EL (cell line): ENCODE data around the gene FAM72A.
"Not testable (repeated sequence)": the region's sequence is repeated elsewhere in the genome, so short reads cannot be mapped to it uniquely, and the experiment has no call there.

Experiments used
- DNase-seq: peaks from one replicate; pipeline ENCODE4 v3.0.0-alpha.2; 2016

FAM72A gene

DNA sequence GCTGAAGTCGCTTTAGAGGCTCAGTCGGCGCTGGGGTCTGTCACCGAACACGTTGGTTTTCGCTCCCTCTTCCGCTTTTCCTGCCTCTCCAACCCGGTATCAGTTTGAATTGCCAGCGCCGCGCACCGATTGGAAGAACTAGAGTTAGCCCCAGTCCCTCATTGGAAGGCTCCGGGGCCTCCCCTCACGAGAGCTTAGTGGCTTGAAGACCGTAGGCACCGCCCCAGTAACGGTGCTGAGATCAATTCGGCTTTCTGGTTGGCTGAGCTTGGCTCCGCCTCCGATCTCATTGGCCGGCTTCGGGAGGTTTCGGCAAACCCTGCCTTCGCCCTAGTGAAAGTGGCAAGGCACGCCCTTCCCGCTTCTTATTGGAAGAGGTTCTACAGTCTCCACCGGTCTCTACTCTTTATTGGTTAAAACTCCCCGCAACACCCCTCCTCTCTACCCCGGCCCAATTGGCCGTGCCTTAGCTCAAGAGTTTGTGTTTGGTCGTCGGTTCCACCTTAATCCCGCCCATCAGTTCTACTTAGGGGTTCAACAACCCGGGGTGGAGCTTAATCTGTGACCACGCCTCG is at the start of gene FAM72A:
FAM72A (minus strand) TSS at position 51 of the 575 bp plus-strand sequence. CDS start 814 bp downstream, outside the sequence.
- peak; percentile 100 for DNase-seq

DNA sequence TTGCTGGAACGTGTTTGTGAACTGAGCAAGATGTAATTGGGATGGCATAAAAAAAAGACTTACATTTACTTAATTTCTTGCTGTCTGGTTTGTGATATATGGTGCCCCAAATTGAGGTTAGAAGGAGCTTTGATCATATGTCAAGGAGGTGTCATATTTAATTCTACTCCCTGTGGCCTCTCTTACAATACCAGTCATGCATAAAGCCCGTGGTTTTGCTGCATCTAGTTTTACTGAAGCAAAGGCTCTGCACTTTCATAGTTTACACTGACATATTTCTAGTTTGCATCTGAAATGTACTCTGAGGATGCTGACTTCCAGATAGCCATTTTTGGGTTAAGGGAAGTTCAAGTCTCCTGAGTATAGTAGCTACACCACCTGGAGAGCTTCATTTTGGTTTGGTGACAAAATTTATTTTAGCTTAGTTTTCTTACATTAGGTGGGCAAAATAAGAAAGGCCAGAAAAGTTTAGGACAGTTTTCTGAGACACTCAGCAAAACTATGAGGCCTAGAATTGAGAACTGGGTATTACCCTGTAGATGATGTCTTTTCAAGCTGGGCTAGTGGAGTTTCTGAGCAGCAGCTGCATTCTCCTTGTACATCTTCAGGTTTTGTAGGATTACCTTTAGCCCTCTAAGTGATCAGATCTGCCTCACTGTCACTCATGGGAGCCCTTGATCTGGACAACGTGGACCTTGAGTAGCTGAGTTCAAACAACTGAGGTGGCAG is 48.5 kb upstream of the FAM72A start:
- DNase-seq = not testable (repeated sequence)

- DNase-seq = not testable (repeated sequence)
These were observed 43.7 kb upstream of the FAM72A start for GRCh38 chr1:206246129-206246886.

- DNase-seq = not testable (repeated sequence)
These were observed 42.8 kb upstream of the FAM72A start for GRCh38 chr1:206245479-206245878.

DNA sequence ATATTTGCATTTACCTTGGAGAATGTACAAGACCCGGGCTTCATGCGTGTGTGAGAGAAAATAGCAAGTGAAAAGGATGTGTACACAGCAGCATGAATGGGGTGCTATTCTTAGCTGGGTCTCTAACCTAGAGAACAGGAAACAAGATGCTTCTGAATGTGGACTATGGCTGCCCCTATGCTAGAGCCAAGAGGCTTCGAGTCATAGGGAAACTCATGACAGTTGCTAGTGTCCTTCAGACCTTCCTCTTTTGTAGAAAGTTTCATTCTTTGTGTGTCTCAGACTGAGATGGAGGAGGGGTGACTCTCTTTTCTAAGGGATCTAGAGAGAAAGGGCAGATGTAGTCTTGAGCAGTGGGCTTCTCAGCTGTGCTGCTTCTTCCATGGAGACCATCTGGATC is 40.7 kb upstream of the FAM72A start:
- DNase-seq = not testable (repeated sequence)

GRCh38 chr1:206240288-206240687 is 37.6 kb upstream of the FAM72A start:
- peak; percentile 1 for DNase-seq

- not testable (repeated sequence) for DNase-seq
These were observed 32.6 kb upstream of the FAM72A start for GRCh38 chr1:206235190-206235589.

DNA sequence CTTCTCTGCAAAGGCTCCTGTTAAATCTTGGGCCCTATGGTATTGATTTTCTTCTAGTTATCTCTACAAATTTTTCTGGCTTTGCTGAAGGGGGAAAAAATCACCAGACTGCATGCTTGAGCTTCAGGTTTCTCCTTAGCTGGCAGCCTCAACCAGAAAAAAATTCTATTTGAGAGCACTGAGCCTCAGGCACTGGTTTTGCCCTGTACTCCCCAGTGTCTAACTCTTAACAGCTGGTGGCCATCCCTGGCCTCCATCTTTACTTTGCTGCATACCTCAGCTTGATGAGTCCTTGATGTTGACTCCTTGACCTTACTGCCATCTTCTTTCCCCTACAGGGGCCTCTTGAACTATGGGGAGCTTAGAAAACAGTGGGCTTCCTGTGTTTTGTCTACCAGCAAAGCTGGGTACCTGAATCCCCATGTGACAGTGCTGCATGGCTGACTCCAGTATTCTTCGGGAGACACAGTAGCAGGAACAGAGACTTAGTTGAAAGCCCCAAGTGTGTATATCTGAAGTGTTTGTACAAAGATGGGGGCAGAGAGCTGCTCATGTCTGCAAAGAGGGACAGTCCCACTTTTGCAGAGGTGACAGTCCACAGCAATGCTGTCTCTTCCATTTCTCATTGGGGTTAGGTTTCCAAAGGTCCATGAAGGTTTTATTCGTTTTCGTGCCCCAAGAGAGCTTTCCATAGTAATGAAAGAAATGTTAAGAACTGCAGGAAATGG is 31.7 kb upstream of the FAM72A start:
- not testable (repeated sequence) for DNase-seq

DNA sequence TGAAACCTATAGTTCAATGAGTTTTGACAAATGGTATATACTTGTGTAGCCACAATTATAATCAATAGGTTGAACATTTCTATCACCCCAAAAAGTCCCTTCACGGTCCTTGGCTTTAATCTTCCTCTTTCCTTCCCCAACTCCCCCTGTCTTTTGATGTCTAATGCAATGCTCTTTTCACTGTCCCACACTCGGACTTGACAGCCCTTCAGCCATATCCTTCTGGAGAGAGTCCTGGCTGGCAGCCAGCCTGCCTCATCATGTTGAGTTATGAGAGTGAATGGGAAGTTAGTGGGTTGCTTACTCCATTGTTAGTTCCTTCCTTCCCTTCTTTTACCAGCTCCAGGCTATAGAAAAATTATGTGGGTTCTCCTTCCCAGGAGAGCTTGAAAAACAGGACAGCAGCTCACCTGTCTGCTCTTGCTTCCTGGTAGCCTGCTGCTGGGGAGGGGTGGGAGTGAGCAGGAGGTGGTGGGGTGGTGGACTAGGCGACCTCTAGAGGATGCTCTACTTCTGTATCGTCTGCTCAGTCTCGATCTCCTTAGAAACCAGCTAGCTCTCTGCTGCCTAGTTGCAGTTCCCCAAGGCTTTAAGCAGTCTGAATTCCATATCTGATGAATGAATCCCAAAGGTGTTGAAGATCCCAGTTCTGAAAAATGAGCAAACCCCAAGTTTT is 30.5 kb upstream of the FAM72A start:
- DNase-seq = not testable (repeated sequence)

- not testable (repeated sequence) for DNase-seq
These were observed 29.4 kb upstream of the FAM72A start for GRCh38 chr1:206231989-206232388.

GRCh38 chr1:206229286-206229685 is 26.6 kb upstream of the FAM72A start:
- DNase-seq = not testable (repeated sequence)

DNA sequence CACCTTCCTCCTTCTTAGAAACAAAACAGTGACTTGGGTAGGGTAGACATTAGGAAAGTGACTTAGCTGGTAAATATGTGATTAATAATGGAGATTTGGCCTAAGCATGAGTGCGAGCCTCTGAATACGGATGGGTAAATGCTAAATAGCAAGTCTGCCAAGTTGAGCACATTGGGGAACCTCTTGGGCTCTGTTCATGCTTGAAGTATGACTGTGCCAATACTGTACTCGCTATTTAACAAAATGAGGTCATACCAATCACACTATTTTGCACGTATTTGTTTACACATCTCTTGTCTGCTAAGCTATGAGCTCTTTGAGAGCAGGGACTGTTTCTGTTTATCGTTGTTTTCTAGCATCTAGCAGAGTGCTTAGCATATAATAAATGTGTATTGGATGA is 24.2 kb upstream of the FAM72A start:
- DNase-seq = not testable (repeated sequence)

DNA sequence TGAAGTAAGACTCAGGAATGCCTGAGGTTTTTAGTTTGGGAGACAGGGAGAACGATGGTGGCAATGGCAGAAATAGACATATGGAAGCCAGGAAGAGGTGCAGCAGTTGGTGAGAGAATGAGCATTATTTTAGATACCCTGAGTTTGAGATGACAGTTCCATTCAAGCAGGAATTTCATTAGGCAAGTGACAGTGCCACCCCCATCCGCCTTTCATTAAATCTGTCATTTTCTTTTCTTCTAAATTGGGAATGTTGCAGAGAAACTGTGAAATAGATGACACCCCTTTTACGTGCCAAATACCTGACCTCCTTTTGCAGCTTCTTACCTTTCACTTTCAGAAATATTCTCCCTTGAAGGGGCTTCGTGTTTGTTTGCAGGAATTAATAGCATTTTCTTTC is 22.7 kb upstream of the FAM72A start:
- not testable (repeated sequence) for DNase-seq

- DNase-seq = not testable (repeated sequence)
These were observed 21.6 kb upstream of the FAM72A start for GRCh38 chr1:206224190-206224776.

GRCh38 chr1:206221585-206221984 is 18.9 kb upstream of the FAM72A start:
- not testable (repeated sequence) for DNase-seq

DNA sequence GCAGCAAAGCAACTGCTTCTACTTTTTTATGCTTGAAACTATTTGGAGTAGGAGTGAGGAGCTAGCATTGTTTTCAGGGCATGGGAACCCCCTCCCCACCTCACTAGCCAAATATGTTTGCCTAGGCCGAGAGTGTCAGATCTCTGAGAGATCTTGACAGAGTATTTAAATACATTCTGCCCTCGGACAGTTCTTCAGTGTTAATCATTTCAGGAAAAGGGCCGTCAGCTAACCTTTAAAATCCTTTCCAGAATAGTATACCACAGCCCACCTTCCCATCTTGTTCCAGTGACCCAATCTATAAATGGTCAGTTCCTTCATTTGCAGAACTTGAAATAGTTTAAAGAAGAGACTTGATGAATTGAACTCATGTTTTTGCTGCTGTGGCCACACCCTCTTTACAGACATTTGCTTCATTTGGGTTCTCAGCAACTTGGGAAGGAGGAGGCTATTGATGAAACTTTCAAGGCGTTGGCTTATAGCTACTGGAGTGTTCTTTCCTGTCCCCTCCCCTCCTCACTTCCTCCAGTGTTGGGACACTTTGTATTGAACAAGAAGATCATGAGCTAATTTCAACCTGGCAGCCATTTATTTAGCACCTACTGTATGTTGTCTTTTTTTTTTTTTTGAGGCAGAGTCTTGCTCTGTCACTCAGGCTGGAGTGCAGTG is 17.8 kb upstream of the FAM72A start:
- DNase-seq = peak; percentile 6

DNA sequence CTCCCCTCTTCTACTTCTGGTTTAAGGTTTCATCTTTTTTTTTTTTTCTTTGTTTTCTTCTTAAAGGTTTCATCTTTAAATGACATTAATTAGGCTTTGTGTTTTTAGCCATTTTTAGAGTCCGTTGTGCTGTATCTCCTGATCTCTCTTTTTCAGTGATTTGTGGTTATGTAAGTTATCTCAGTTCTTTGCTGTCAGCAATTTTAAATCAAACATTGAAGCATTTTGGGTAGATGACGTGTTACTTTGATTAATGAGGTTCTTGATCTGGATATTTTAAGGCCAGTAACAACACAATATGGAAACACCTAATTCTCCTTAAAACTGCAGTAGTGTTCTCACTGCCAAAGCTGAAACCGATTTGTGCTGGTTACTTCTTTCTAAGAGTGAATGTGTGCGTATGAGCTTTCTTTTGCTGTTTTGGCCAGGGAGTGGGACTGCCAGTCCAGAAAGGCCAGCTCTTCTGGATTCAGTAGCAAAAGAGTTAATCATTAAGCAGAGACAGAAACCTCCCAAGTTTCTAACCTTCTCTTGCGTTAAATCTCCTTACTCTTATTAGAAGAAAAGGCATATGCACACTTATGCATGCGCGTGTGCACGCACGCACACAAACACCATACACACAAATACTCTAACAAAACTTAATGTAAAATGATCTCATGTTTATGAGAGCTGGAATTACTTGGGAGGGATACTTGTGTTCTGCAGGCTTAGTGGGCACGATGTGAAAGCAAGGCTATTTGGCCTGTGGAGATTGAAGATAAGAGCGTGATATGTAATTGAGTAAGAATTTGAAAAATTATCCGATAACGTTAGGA is 17.1 kb upstream of the FAM72A start:
- not testable (repeated sequence) for DNase-seq

GRCh38 chr1:206218765-206219164 is 16.1 kb upstream of the FAM72A start:
- not testable (repeated sequence) for DNase-seq

- DNase-seq = not testable (repeated sequence)
These were observed 15.6 kb upstream of the FAM72A start for GRCh38 chr1:206218285-206218684.
